ENCODE data around the gene TMEM117.

The TMEM117 gene

DNA sequence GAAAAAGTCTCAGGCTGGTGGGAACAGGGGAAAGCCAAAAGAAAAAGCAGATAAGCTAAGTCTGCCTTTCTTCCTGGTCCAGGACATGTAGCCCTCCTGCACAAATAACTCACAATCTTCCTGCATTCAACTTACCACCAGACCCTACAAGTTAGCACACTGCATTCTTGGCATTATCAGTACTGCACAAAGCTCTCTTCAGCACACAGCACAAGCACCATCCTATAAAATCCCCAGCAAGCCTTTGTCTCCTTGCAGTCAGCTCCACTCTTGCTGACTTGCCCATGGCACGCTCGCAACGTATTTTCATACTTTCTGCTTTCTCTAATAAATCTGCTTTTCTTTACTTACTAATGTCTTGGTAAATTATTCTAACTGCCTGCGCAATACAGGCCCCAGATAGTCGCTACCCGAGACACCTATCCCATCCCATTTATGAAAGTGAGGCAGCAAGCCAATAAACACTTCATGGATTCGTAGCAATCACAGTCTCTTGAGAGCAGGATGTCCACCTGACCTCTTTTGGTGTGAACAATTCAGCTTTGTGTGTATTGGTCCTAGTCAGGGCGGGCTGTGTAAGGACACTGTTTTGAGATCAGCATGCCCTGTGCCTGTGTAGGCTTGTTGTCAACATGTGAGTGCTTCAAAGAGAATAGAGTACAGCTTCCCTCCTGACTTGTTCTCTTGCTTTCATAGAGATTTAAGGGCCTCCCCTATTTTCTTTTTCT is 49.0 kb downstream of the TMEM117 start:
- no peak for DNase-seq (ENCODE audit: low read depth)

DNA sequence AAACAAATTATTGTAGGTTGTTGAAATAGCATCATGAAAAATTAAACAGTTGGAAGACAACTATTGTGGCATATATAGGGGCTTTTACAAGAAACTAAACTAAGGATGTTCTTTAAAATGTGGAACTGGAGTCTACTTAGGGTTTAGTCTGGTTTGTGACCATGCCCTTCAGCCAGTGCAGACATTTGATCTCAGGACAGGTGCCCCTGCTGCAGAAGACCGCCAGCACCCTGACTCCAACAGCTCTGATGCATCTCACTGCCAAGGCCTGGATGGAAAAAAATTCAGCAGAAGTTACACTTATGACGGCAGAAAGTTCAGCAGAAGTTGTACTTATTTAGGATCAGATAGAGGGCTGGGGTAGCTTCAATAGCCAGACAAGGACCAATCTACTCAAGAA is 51.5 kb downstream of the TMEM117 start:
- DNase-seq (ENCODE audit: low read depth): no peak

DNA sequence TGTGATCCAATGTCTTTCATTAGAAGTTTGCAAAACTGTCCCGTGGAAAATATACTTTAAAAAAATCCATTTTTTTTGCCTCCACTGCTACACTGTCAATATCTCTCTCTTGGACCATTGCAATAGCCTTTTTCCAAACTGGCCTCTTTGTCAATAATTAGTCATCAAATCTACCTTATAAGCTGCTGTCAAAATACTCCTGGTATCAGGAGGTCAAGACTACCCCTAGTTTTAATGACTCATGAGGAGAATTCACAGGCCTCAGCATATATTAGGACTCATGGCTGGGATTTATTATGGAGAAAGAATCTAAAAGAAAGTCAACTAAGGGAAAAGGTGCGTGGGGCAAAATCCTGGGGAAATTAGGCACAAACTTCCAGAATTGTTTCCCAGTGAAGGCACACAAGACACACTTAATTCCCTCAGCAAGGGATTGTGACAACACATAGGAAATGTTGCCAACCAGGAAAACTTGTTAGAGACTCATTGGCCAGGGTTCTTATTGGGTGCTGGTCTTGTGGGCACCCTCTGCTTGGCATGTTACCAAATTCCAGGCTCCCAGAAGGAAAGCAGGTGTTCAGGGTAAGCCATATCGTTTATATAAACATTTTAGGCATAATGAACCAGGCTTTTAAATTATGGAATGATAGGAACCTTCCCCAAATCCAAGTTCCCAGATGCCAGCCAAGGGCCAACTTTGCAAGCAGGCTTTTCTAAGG is 56.1 kb downstream of the TMEM117 start:
- DNase-seq (ENCODE audit: low read depth): no peak

DNA sequence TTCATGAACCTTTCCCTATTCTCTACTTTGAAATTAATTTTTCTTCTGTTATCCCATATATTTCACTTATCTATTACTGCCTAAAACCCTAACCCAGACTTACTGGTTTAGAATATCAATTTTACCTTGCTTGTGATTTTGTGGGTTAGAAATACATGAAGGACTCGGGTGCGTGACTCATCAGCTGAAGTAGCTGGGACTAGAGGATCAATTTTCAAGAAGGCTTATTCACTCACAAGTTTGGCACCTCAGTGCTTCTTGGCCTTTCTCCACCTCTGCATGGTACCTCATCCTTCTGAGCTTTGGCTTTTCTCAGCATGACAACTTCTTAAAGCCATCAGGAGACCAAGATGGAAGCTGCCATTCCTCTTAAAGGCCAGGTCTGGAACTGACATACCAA is 57.8 kb downstream of the TMEM117 start:
- DNase-seq (ENCODE audit: low read depth): no peak

DNA sequence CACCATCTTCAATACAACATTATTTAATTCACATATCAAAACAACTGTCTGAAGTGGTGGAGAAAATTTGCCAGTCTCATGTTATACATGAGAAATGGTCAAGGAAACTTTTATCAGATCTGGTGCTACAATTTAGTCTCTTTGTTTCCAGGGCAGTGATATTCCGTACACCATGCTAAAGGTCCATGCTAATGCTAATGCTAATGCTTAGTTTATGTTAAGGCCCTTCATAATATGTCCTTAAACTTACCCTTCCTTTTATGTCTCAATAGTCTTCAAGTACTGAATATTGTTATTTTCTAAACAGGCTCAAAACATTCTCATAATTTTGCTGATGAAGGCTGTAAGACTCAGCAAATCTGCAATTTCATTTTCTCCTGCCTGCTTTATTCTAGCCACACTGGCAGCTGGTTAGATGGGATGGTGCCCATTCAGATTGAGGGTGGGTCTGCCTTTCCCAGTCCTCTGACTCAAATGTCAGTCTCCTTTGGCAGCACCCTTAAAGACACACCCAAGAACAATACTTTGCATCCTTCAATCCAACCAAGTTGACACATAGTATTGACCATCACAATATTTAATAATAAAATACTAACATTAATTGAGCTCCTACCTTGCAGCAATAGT is 59.8 kb downstream of the TMEM117 start:
- DNase-seq (ENCODE audit: low read depth): no peak

DNA sequence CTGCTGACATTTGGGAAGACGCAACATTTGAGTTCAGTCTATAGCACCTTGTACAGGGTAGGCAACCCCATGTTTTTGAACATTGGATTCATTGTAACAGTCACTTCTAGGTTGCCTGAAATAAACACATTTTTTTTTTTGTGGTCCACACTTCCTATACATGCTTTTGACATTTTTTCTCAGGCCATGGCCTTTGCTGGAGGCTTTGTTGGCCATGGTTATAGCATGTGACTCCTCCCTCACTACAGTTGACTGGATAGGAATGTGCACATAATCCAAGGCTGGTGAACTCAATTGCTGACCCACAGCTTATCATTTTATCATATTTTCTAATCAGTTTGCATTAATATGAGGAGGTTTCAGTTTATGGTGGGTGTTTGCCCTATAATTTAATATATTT is 60.6 kb downstream of the TMEM117 start:
- DNase-seq (ENCODE audit: low read depth): no peak

DNA sequence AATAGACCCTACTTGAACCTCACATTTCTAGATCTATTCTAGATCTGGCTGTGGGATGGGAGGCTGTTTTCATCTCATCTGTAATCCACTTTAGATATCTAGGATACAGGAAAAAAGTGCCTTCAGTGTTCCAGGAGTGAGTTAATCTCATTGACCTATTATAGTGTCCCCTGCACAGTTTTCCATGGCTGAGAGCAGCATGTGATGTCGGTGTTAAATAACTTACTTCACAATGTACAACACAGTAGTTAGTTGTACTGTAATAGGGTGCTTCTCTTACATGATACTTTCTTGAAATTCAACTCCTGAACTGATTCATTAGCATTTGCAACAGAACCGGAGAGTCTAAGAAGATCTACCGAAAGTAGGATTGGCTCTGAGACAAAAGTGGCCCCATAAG is 62.6 kb downstream of the TMEM117 start:
- no peak for DNase-seq (ENCODE audit: low read depth)

DNA sequence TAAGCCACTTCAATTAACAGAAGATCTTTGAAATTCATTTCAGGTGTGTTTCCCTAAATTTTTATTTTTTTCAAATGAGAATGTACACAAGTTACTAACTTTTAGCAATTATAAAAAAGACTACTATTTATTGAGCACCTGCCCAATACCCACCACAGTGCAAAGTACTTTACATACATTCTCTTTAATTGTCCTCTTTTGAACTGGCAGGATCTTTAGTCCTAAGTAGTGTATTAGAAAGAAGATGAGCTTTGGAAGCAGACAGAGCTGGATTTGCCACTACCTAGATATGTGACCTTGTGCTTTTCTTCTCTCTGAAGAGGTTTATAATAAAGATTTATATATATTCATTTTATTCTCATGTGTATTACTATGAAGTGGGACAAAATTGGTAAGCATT is 63.7 kb downstream of the TMEM117 start:
- DNase-seq (ENCODE audit: low read depth): no peak

DNA sequence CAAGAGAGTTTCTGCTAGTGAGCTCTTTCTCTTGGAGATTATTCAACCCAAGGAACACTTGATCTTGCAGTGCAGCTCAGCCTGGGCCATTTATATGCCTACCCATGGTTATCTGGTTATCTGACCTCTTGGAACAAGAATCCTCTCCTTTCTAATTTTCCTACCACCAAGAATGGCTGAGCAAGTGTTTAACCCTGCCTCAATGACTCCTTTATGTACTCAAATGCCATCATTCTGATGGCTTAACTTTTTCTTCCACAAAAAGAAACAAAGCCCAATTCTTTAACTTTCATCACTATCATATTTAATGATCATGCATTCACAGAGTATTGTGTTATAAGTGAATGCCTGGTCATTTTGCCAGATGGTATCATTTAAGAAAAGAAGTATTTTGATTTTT is 67.8 kb downstream of the TMEM117 start:
- DNase-seq (ENCODE audit: low read depth): no peak

DNA sequence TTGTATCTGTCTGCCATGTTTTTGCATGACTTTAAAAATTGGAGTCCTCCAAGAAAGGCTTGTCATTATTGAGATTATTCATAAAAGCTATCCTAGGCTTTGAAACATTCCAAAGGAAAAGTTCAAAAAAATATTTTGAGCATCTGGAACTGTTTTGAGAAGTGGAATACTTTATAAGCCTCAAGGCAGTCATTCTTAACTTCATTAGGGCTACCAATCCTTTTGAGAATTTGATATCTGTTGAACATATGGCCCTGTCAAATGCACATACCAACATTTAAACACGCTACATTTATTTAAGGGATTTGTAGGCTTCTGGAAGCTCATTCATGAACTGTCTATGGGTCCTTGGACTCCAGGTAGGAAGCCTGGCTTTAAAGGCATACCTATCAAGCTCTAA is 77.0 kb downstream of the TMEM117 start:
- DNase-seq (ENCODE audit: low read depth): no peak

DNA sequence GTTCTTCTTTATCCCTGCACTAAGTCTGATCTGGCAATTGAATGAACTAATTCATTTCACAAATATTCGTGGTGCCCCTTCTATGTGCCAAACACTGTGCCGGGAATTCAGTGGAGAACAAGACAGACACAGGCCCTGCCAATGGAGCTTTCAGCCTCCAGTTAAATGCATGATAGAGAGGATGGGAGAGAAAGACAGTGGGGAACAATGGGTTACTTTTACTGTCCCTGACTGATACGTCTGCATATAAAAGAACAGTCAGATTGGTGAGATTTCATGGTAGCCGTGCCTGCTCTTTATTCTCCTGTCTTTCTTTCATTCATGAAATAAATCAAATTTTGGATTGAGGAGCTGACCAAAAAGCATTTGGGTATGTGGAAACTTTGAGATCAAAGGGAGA is 78.5 kb downstream of the TMEM117 start:
- no peak for DNase-seq (ENCODE audit: low read depth)

DNA sequence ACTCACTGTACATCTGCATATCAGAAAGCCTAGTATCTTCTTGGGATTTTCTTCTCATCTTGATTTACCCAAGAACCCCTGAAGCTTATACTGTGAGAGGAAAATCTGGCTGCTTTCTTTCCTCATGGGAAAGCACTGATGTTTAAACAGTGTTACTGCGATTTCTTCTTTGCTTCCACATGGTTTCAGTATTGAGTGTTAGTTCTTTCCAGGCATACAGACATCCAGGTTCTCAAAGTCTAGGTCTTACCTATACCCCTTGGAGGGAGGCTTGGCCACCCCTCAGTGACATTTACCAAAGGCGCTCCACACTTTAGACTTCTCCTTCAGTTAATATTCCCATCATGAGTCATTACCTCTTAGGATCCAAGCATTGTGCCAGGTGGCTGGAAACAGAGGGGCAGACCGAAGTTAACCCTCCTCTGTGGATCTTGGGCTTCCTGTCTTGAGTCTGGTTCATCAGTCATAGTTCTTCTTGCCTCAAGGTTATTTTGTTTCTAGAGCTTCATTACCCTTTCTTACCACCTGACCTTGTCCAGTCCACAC is 79.1 kb downstream of the TMEM117 start:
- DNase-seq (ENCODE audit: low read depth): no peak

DNA sequence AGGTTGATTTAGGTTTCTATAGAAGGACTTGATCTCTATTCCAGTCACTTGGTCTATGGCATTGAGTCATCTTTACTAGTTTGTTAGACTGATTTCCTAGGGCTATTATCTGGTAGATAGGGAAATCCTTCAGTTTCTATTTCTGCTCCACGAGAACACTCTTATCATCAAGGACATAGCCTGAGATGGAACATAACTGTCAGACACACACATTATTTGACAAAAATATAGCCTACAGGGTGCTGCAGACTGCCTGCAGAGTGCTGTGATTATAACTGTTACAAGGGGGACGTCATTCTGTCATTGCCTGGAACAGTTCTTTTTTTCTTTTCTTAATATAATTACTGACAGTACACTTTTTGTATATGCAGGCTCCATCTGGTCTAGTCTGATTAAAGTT is 82.0 kb downstream of the TMEM117 start:
- DNase-seq (ENCODE audit: low read depth): no peak

DNA sequence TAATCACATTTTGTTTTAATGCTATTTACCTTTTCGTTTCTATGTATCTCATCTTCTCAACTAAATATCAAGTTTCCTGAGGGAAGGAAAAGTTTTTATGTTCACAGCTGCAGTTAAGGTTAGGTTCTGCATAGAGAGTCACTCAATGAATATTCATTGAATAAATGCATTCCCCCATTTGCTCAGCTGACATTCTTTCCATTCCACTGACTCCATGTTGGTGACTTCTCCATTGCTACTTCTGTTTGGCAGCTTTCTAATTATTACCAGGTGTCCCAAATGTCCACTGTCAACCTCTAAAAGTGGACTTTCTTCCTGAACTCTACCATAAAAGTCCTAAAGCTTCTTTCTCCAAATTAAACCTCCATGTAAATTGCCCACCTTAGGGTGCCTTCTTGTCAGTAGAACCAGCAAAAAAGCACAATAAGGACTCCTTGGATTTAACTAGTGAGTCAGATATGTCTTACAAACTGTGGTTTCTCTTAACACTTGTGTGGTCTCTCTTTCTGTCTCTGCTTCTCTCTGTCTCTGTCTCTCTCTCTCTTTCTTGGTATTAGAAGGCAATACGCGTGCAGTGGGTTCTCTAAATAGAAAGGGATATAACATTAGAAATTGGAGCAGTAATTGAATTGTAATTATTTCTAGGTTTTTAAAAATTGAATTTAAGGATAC is 85.9 kb downstream of the TMEM117 start:
- DNase-seq (ENCODE audit: low read depth): no peak

DNA sequence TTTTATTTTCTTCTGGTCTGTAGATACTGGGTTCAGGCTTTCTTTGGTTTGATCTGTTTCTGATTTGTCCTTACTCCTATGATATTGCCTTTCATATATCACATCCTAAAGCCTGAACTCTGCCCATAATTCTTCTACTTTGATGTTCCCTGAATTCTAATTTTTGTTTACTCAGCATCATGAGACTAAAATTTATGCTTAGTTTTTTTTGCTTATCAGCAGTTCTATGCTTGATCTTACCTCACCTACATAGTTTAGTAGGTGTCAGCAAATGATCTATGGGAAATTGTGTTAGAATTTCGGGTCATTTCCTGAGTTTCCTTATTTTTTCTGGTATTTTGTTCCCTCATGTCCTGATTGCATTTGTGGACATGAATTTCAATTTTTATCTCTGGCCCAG is 94.2 kb downstream of the TMEM117 start:
- DNase-seq (ENCODE audit: low read depth): no peak

DNA sequence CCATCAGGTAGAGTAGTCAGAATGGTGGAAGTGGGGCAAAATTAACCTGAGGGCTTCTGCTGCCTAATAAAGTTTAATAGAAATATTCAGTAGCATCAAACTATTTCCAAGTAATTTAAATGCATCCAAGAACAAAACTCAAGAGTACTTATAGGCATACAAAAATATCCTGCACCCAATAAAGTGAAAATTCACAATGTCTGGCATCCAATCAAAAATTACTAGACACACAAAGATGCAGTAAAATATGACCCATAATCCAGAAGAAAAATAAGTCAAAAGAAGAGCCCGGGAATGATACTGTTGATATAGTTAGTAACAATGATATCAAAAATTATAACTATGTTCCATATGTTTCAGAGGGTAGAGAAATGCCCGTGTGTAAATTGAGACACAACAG is 95.3 kb downstream of the TMEM117 start:
- DNase-seq (ENCODE audit: low read depth): no peak

DNA sequence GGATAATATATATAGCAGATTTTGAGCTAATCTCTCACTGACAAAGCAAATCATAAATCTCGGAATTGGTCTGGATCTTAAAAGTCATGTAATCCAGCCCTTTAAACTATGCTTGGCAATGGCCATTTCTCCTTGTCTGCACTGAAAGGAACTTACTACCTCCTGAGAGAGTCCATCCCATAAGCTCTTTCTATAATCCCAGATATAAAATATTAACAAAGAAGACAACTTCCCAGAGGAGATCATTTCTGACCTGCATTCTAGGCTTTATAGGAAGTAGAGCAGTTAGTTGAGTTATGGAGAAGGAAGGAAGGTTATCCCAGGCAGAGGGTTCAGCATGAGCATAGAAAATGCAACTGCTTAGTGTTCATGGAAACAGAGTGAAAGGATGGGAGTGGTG is 99.7 kb downstream of the TMEM117 start:
- DNase-seq (ENCODE audit: low read depth): no peak

DNA sequence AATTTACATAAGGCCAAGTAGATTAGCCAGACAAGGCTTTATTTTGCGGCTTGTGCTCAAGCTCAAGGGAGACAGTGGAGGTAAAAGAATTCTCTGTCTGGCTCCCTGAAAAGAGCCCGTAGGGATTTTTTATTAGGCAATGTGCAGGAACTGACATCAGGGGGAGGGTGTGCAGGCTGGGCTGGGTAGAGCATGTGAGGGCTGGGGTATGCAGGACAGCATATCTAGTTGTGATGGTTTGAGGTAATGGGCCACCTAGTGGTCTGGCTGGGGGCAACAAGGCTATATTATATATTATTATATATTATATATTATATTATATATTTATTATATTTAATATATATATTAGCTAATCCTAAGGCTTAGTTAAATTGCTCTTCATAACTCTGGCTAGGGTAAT is 102.1 kb downstream of the TMEM117 start:
- DNase-seq (ENCODE audit: low read depth): no peak

DNA sequence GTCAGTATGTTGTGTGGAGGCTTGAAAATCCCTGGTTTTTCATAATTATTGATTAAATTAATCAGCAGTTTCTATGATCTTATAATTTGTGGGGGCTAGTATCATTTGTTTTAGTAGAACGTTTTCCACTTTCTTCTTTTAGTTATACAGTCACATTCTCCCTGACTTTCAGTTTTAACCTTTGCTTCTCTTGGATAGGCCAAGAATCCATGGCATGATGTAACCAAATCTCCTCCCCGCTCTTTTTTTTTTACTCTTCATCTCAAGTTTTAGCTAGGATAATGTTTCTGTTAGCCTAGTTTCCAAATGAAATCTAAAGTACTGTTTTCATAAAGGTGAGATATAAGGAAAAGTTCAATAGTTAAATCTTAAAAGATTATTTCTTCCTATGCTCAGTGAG is 106.5 kb downstream of the TMEM117 start:
- no peak for DNase-seq (ENCODE audit: low read depth)

DNA sequence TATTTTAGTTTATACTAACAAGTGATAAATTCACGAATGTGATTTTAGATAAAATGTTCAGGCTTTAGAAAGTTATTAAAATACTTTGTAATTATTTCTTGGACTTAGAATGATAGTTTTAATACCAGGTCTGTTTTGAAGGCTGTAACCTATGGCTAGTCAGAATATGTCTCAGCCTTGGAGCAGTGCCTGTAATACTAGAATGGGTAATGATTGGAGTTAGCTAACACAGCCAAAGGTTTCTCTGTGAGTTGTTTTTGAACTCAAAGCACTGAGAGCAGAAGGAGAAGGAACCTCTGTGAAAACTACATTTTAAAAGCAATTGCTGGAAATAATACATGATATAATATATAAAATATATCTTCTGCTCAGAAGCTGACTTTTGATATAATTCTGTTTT is 110.1 kb downstream of the TMEM117 start:
- DNase-seq (ENCODE audit: low read depth): no peak

DNA sequence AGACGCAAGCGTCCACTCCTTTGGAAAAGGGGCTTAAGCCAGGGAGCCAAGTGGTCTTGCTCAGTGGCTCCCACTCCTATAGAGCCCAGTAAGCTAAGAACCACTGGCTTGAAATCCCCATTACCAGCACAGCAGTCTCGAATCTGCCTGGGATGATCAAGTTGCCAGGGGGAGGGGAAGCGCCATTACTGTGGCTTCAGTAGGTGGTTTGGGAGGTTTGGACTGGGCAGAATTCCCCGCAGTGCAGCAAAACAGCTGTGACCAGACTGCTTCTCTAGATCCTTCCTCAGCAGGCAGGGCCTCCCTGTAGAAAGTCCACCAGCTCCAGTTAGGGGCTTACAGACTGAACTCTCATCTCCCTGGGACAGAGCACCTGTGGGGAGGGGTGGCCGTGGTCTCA is 115.4 kb downstream of the TMEM117 start:
- no peak for DNase-seq (ENCODE audit: low read depth)

DNA sequence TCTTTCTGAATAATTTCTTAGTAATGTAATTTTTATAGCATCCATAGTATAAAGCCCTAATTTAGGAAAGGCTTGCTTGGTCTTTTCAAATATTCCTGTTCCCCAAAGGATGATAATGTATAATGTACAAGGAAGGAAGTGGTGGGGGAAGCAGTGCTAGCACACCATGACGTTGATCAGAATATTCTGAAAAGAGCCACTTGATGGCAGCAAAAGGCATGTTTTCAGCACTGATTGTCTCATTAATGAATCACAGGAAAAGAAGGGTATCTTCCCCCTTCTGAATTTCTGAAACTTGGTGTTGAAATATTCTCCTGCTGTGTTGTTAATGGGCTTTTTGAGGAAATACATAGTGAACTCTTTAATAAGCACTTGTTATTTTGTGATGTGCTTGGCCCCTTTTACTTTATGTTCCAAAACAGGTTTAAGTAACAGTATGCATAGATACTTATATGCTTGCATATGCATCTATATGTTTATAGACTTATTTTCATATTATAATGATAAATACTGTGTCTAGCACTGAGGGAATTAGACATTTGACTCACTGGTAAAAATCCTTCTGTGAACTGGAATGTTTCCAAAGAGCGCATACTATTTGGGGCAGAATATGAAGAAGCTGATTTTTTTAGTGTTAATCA is 122.0 kb downstream of the TMEM117 start:
- no peak for DNase-seq (ENCODE audit: low read depth)
